IPS-18c (cell line): Measurements from ENCODE around the gene AGRN.
"Not testable (repeated sequence)": the region's sequence is repeated elsewhere in the genome, so short reads cannot be mapped to it uniquely, and the experiment has no call there.

Experiments used
- H3K4me3 ChIP-seq: 2 replicates; pipeline ENCODE4 v1.7.0; 2013; ENCODE audit warnings: low read depth, mild to moderate bottlenecking, low read length, moderate library complexity; ENCODE audit not compliant: insufficient read depth
- H3K9me3 ChIP-seq: one replicate; pipeline ENCODE4 v1.6.1; 2013; ENCODE audit warnings: mild to moderate bottlenecking, low read length, moderate library complexity; ENCODE audit not compliant: control insufficient read depth, insufficient read depth

Gene AGRN

DNA sequence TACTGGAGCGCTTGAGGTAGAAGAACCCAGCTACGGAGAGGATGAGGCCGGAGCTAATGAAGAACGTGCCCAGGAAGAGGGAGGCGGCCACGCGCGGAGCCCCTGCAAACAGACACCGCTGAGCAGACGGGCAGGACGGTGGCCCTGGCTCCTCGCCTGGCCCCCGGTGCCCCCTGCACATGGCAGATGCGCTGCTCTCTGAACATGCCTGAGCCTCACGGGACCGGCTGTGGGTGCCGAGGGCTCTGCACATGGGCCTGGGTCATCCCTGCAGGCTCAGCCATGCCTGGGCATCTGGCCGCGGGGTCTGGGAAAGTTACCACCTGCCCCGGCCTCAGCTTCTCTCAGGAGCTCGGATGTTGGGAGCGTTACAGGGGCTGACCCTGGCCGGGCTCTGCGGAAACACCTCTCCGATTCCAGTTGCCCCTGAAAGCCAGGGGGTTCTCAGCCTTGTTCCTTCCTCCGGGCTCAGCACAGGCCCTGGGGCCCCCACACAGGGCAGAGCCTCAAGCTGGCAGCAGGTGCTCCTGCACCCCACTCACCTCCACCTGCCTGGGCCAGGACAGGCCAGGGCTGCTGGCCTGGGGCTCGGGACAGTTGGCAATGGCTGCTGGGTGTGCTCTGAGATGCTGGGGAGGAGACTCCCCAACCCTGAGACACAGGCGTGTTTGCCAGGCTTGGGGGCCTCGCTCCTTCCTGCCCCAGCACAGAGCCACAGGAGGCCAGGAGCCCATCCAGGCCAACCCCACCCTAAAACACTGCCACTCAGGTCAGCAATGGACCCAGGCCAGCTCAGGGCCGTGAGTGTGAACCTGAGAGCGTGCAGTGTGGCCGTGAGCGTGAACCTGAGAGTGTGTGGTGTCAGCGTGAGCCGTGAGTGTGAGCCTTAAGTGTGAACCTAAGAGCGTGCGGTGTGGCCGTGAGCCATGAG is 66.3 kb downstream of the AGRN start:
- Histone ChIP-seq H3K4me3 (no peak overlapping the region), H3K9me3 (no peaks in the 10 kb centered on the region)

DNA sequence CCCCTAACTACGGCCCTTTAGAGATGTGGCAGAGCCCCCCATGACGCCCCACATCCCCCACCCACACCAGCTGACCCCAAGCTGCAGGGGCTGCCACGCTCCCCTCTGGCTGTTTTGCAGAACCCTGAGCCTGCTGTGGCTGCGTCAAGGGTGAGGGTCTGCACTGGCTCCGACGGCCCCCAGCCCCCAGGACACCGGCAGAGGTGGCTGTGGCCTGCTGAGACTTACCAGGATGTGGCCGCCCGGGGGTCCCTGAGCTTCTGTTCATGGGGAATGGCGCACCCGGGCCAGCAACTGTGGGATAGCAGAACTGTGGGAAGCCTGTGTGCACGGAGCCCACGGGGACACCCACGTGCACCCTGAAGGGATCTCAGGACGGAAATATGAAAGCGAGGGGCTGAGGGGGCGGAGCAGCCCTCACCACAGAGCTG is 67.0 kb downstream of the AGRN start:
- H3K9me3 ChIP-seq, result no peaks in the 10 kb centered on the region
- H3K4me3 ChIP-seq, result no peak overlapping the region

DNA sequence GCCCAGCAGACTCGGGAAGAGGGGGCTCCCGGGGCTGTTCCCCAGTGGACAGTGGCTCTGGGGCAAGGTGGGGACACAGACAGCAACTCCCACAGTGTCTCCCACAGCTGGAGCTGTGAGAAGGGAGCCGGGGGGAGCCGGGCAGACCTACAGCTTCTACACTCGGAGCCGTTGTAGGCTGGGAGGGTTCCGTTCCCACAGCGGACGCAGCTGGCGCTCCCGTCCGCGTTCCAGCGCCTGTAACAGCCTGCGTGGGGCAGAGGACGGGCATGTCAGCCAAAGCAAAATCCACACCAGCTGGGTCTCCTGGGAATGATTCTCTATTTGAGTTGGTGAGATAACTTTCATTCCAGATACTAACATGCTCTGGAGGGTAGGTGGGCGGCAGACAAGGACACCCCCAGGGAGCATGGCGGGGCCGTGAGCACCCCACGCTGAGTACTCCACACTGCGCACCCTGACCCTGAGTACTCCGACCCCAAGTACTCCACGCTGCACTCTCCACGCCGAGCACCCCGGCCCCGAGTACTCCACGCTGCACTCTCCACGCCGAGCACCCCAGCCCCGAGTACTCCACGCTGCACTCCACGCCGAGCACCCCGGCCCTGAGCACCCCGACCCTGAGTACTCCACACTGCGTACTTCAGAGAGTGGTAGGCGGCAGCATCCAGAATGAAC is 67.6 kb downstream of the AGRN start:
- no peak overlapping the region for H3K4me3 ChIP-seq
- H3K9me3 ChIP-seq, result no peaks in the 10 kb centered on the region

- Histone ChIP-seq H3K9me3 (no peaks in the 10 kb centered on the region), H3K4me3 (no peak overlapping the region)
These were observed 68.3 kb downstream of the AGRN start for GRCh38 chr1:1088029-1088800.

- H3K9me3 ChIP-seq, result no peaks in the 10 kb centered on the region
- H3K4me3 ChIP-seq, result no peak overlapping the region
These were observed 69.1 kb downstream of the AGRN start for GRCh38 chr1:1088801-1089680.

DNA sequence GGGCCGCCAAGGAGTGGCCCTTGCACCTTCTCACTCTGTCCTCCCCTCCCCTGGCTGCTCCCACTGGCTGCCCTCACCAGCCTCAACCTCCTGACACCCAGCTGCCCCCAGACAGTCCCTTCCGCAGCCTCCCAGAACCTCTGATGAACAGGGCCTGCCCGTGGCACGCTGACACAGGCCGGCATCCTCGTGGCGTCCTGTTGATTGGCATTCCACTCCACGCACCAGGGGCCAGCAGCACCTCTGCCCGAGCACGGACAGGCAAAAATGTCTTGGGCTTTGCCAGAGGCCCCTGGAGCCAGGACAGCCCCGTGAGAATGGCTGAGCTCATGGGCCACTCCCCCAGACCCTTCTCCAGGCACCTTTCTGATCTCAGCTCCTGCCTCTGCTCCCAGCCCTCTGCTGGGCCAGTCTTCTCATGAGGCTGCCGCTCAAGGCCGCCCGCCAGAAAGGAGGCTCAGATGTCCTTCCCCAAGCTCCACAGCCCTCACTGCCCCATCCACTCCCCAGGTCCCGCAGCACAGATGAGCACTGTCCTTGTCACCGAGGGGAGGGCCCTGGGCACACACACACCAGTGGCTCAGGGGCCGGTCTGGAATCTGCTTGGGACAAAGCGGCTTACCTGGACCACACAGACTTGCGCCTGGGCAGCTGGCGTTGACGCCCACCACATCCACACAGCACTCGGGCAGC is 70.0 kb downstream of the AGRN start:
- Histone ChIP-seq H3K4me3 (no peak overlapping the region), H3K9me3 (no peaks in the 10 kb centered on the region)

GRCh38 chr1:1090424-1091343 is 70.8 kb downstream of the AGRN start:
- H3K4me3 ChIP-seq, result no peak overlapping the region
- H3K9me3 ChIP-seq, result no peaks in the 10 kb centered on the region

DNA sequence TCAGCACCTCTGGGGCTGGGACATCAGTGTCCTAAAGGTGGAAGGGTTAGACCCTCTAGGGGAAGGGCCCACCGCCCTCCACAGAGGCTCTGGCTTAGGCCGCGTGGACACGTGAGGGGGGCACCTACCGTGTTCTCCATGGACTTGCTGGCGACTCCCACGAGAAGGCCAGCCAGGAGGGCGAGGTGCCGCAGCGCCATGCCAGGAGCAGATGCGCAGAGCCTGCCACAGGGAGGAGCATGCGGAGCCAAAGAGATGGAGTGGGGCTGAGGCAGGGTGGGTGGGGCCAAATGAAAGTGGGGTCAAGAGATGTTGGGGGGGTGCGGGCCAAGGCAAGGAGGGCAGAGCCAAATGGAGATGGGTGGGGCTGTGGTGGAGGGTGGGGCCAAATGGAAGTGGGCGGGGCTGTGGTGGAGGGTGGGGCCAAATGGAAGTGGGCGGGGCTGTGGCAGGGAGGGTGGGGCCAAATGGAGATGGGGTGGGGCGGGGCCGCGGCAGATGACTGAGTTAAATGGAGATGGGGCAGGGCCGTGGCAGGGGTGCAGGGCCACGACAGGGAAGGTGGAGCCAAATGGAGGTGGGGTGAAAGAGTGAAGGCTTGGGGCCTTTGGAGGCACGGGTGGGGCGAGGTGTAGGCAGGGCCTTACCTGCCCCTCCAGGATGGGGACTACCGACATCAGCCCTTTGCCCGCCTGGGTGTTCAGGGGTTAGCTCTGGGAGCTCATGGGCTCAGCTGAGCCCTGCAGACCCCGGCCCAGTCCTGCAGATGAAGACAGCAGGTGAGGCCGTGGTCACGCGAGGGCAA is 71.6 kb downstream of the AGRN start:
- Histone ChIP-seq H3K9me3 (no peaks in the 10 kb centered on the region), H3K4me3 (no peak overlapping the region)

- no peak overlapping the region for H3K4me3 ChIP-seq
These were observed 72.4 kb downstream of the AGRN start for GRCh38 chr1:1092149-1092855.

GRCh38 chr1:1092894-1093609 is 73.1 kb downstream of the AGRN start:
- no peaks in the 10 kb centered on the region for H3K9me3 ChIP-seq
- H3K4me3 ChIP-seq, result no peak overlapping the region

More at GRCh38 chr1:1092149-1092855, 72.4 kb downstream of the AGRN start:
- no peaks in the 10 kb centered on the region for H3K9me3 ChIP-seq

GRCh38 chr1:1093610-1093943 is 73.7 kb downstream of the AGRN start:
- Histone ChIP-seq H3K4me3 (no peak overlapping the region), H3K9me3 (no peaks in the 10 kb centered on the region)

DNA sequence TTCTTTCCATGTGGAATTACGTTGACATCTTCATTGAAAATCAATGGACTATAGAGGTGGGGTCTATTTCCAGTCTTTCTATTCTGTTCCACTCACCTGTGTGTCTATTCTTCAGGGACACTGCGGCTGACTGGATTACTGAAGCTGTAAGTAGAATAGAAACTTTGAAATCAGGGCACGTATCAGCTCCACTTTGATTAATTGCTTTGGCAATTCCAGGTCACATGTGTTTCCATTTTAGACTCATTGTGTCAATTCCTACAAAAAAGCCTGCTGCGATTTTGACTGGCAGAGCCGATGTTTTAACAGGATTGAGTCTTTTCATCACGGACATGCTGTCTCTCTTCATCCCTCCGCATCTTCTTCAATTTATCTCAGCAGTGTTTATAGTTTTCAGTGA is 75.1 kb downstream of the AGRN start:
- Histone ChIP-seq H3K4me3 (no peak overlapping the region), H3K9me3 (peaks cover 2% of the 10 kb centered on the region)

DNA sequence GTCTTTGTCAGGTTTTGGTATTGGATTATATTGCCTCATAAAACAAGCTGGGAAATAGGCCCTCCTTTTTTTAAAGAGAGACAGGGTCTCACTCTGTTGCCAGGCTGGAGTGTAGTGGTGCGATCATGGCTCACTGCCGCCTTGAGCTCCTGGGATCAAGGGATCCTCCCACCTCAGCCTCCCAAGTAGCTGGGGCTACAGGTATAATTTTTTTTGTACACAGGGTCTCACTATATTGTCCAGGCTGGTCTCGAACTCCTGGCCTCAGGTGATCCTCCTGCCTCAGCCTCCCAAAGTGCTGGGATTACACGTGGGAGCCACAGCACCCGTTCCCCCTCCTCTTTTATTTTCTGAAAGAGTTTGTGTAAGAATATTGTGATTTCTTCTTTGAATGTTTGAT is 76.2 kb downstream of the AGRN start:
- H3K4me3 ChIP-seq, result not testable (repeated sequence)

More for the DNA sequence above, 76.2 kb downstream of the AGRN start:
- H3K9me3 ChIP-seq, result not testable (repeated sequence)
